ENCODE results near the gene PCSK6.

Gene PCSK6

DNA sequence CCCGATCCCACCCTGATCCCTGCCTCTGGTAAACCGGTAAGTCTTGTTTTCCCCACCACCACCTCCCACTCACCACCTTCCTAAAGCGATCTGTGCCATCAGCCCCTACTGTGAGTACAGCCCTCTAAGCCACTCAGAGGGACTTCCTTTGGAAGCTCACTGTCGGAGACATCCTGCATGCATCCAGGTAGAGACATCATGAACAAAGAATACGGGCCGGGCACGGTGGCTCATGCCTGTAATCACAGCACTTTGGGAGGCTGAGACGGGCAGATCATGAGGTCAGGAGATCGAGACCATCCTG is 13.7 kb upstream of the PCSK6 start:
- TF ChIP-seq CSDC2 (CRISPR knock-in tag; IDR thresholded peaks at IDR 0.05) = no peak
- TF ChIP-seq, protein P1, sequence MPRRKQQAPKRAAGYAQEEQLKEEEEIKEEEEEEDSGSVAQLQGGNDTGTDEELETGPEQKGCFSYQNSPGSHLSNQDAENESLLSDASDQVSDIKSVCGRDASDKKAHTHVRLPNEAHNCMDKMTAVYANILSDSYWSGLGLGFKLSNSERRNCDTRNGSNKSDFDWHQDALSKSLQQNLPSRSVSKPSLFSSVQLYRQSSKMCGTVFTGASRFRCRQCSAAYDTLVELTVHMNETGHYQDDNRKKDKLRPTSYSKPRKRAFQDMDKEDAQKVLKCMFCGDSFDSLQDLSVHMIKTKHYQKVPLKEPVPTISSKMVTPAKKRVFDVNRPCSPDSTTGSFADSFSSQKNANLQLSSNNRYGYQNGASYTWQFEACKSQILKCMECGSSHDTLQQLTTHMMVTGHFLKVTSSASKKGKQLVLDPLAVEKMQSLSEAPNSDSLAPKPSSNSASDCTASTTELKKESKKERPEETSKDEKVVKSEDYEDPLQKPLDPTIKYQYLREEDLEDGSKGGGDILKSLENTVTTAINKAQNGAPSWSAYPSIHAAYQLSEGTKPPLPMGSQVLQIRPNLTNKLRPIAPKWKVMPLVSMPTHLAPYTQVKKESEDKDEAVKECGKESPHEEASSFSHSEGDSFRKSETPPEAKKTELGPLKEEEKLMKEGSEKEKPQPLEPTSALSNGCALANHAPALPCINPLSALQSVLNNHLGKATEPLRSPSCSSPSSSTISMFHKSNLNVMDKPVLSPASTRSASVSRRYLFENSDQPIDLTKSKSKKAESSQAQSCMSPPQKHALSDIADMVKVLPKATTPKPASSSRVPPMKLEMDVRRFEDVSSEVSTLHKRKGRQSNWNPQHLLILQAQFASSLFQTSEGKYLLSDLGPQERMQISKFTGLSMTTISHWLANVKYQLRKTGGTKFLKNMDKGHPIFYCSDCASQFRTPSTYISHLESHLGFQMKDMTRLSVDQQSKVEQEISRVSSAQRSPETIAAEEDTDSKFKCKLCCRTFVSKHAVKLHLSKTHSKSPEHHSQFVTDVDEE (CRISPR knock-in tag; IDR thresholded peaks at IDR 0.05) = no peak
- TF ChIP-seq PPARA (CRISPR knock-in tag; IDR thresholded peaks at IDR 0.05; ENCODE audit: borderline replicate concordance) = no peak
- TF ChIP-seq, protein P2, sequence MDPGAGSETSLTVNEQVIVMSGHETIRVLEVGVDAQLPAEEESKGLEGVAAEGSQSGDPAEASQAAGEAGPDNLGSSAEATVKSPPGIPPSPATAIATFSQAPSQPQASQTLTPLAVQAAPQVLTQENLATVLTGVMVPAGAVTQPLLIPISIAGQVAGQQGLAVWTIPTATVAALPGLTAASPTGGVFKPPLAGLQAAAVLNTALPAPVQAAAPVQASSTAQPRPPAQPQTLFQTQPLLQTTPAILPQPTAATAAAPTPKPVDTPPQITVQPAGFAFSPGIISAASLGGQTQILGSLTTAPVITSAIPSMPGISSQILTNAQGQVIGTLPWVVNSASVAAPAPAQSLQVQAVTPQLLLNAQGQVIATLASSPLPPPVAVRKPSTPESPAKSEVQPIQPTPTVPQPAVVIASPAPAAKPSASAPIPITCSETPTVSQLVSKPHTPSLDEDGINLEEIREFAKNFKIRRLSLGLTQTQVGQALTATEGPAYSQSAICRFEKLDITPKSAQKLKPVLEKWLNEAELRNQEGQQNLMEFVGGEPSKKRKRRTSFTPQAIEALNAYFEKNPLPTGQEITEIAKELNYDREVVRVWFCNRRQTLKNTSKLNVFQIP (CRISPR knock-in tag; IDR thresholded peaks at IDR 0.05; ENCODE audit: borderline replicate concordance, low read depth) = no peak
- no peak for ATAC-seq

DNA sequence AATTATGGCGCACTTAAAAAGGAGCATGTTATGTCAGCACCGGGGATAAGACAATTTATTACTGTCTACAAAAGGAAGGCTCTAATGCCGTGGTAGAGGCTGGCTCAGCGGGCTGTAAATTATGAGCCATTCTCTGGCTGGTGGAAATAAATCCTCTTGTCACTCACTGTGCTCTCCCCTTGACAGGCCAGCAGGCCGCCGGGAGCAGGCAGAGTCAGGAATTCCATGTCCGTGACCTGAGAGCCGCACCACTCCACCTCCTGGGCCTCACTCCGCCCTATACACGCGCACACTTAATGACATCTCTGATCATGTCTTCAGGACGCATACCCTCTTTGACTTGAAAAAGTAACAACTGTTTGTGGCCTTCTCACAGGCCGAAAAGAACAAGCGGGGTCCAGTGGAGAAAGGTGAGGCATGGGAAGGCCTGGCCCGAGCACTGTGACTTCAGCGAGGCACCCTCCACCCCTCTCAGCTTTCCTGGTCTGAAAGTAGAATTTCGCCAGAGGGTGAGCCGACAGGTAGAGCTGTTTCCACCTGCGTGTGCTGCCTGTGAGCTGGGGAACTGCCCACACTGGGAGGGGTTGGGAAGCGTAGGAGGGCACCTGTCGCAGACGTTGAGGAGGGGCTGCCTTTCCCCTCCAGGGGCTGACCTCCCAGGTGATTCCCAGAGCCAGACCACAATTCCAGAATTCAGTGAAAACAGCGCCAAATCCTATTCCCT is 13.2 kb upstream of the PCSK6 start:
- ATAC-seq = no peak
- TF ChIP-seq RARB (CRISPR knock-in tag; IDR thresholded peaks at IDR 0.05) = no peak
- TF ChIP-seq, protein P3, sequence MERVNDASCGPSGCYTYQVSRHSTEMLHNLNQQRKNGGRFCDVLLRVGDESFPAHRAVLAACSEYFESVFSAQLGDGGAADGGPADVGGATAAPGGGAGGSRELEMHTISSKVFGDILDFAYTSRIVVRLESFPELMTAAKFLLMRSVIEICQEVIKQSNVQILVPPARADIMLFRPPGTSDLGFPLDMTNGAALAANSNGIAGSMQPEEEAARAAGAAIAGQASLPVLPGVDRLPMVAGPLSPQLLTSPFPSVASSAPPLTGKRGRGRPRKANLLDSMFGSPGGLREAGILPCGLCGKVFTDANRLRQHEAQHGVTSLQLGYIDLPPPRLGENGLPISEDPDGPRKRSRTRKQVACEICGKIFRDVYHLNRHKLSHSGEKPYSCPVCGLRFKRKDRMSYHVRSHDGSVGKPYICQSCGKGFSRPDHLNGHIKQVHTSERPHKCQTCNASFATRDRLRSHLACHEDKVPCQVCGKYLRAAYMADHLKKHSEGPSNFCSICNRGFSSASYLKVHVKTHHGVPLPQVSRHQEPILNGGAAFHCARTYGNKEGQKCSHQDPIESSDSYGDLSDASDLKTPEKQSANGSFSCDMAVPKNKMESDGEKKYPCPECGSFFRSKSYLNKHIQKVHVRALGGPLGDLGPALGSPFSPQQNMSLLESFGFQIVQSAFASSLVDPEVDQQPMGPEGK (CRISPR knock-in tag; IDR thresholded peaks at IDR 0.05; ENCODE audit: borderline replicate concordance) = no peak
- no peak for TF ChIP-seq ARNTL (CRISPR knock-in tag; IDR thresholded peaks at IDR 0.05; ENCODE audit: borderline replicate concordance, low read depth)
- TF ChIP-seq, protein P1 (CRISPR knock-in tag; IDR thresholded peaks at IDR 0.05) = no peak
- no peak for TF ChIP-seq ISL1 (CRISPR knock-in tag; IDR thresholded peaks at IDR 0.05)
- no peak for TF ChIP-seq GLIS3 (CRISPR knock-in tag; IDR thresholded peaks at IDR 0.05)
- no peak for TF ChIP-seq ZFP3 (CRISPR knock-in tag; IDR thresholded peaks at IDR 0.05)
- TF ChIP-seq ZNF8 (CRISPR knock-in tag; IDR thresholded peaks at IDR 0.05) = no peak
- no peak for TF ChIP-seq SNAI2 (CRISPR knock-in tag; IDR thresholded peaks at IDR 0.05)
- TF ChIP-seq ZFP30 (CRISPR knock-in tag; IDR thresholded peaks at IDR 0.05) = no peak
- TF ChIP-seq, protein P4, sequence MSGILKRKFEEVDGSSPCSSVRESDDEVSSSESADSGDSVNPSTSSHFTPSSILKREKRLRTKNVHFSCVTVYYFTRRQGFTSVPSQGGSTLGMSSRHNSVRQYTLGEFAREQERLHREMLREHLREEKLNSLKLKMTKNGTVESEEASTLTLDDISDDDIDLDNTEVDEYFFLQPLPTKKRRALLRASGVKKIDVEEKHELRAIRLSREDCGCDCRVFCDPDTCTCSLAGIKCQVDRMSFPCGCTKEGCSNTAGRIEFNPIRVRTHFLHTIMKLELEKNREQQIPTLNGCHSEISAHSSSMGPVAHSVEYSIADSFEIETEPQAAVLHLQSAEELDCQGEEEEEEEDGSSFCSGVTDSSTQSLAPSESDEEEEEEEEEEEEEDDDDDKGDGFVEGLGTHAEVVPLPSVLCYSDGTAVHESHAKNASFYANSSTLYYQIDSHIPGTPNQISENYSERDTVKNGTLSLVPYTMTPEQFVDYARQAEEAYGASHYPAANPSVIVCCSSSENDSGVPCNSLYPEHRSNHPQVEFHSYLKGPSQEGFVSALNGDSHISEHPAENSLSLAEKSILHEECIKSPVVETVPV (CRISPR knock-in tag; IDR thresholded peaks at IDR 0.05) = no peak
- no peak for TF ChIP-seq ZC3H10 (CRISPR knock-in tag; IDR thresholded peaks at IDR 0.05)
- no peak for TF ChIP-seq ESRRG (CRISPR knock-in tag; IDR thresholded peaks at IDR 0.05)
- no peak for TF ChIP-seq CSDC2 (CRISPR knock-in tag; IDR thresholded peaks at IDR 0.05)
- no peak for TF ChIP-seq BACH2 (CRISPR knock-in tag; IDR thresholded peaks at IDR 0.05; ENCODE audit: borderline replicate concordance)
- TF ChIP-seq ZNF70 (CRISPR knock-in tag; IDR thresholded peaks at IDR 0.05) = no peak
- TF ChIP-seq ZNF565 (CRISPR knock-in tag; conservative IDR thresholded peaks at IDR 0.05; ENCODE audit: low read depth) = no peak

Data from SK-N-SH treated with all-trans-retinoic acid at 6 μM for 48 hours (cell line).